ENCODE data around the gene SLC44A2.

The SLC44A2 gene

DNA sequence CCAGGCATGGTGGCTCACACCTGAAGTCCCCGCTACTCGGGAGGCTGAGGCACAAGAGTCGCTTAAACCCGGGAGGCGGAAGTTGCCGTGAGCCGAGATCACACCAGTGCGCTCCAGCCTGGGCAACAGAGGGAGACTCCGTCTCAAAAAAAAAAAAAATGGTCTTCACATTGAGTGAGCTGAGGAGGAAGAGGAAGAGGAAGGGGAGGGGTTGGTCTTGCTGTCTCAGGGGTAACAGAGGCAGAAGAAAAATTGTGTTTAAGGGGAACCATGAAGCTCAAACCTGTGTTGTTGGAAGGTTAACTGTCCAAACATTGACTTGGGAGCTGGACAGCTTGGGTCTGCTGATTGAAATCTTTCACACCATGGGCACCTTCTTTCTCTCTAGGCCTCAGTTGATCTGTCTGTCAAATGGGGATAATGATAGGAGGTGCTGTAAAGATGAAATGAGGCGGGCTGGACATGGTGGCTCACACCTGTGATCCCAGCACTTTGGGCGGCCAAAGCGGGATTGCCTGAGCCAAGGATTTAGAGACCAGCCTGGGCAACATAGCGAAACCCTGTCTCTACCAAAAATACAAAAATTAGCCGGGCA is 9.8 kb upstream of the SLC44A2 start:
- no peak for DNase-seq (ENCODE audit: low read depth)

DNA sequence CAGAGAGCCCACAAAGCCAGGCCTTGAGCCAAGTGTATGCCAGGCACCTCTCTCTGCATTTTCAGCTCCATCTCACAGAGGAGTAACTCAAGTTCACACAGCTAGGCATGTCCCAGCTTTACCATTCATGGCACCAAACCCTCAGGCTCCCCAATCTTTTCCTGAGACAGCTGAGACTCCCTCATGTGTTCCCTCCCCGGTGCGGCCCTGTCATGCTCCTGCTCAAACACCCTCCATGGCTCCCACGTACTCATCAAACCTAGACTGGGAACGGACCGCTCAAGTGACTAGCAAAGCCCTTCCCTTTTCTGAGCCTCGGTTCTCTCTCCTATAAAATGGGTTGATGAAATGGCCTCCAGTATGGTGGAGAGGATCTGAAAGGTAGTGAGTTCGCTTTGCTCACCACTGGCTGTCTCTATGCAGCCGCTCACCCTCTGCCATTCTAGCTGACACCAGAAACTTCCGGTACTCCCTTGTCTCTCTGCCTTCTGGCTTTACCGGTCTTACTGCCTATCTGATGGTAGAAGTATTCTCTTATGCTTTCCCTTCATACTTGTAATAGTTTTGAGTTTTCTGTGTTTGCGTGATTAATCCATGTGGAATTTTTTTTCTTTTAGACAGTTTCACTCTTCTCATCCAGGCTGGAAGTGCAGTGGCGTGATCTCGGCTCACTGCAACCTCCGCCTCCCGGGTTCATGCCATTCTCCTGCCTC is 7.8 kb upstream of the SLC44A2 start:
- DNase-seq (ENCODE audit: low read depth), result peak; percentile 90

DNA sequence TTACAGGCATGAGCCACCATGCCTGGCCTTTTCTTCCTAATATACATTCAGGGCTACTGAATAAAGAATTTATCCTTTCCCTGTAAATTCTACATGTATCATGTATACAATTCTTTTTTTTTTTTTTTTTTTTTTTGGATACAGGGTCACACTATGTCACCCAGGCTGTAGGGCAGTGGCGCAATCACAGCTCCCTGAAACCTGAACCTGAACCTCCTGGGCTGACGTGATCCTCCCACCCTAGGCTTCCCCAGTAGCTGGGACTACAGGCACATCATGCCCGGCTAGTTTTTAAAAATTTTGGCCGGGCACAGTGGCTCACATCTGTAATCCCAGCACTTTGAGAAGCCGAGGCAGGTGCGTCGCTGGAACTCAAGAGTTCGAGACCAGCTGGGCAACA is 6.5 kb upstream of the SLC44A2 start:
- no peak for DNase-seq (ENCODE audit: low read depth)

DNA sequence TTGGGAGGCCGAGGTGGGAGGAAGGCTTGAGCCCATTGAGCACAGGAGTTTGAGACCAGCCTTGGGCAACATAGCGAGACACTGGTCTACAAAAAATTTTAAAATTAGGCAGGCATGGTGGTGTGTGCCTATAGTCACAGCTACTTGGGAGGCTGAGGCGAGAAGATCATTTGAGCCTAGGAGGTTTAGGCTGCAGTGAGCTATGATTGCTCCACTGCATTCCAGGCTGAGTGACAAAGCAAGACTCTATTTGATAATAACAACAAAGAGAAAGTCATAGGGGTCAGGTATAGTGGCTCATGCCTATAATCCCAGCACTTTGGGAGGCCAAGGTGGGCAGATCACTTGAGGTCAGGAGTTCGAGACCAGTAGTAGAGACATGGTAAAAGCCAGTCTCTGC is 4.6 kb upstream of the SLC44A2 start:
- peak; percentile 27 for DNase-seq (ENCODE audit: low read depth)

DNA sequence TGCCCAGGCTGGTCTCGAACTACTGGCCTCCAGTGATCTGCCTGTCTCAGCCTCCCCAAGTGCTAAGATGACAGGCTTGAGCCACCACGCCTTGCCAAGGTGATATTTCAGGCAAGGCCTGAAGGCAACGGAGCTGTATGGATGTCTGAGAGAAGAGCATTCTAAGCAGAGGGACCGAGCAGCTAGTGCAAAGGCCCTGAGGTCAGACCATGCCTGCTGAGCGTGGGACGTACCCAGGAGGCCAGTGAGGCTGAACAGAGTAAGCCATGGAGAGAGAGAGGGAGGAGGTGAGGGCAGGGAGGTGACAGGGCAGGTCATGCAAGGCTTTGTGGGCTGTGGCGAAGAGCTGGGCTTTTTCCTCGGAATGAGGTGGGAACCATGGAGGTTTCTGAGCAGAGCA is 3.4 kb upstream of the SLC44A2 start:
- no peak for DNase-seq (ENCODE audit: low read depth)

DNA sequence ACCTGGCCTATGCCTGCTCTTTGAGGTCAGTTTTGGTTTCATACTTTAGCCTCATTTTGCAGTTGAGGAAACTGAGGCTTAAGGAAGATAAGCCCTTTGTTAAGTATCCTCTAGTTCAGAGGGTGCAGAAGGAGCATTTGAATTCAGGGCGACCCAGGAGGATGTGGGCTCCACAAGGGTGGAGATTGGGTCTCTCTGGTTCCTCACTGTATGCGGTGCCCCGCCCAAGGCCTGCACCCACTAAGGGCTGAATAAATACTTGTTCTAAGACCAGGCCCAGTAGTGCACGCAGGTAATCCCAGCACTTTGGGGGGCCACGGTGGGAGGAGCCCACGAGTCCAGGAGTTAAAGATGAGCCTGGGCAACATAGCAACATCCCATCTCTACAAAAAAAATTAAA is 768 bp upstream of the SLC44A2 start:
- no peak for DNase-seq (ENCODE audit: low read depth)

DNA sequence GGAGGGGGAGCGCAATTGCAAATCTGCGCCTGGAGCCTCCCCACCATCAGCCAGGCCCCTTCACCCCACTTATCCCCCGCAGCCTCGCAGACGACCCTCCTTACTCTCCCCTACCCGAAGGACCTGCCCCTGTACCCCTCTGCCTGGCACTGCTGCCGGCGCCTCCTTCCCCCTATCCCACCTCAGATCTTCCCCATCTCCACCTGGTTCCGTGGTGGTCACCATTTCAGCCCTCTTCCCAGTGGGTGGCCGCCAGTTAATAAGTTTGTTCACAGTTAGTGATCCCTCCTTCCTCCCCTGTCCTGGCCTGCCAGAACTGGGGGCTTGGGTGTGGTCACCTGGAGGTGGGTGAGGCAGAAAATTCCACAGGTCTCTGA is 397 bp downstream of the SLC44A2 start:
- DNase-seq (ENCODE audit: low read depth), result no peak

DNA sequence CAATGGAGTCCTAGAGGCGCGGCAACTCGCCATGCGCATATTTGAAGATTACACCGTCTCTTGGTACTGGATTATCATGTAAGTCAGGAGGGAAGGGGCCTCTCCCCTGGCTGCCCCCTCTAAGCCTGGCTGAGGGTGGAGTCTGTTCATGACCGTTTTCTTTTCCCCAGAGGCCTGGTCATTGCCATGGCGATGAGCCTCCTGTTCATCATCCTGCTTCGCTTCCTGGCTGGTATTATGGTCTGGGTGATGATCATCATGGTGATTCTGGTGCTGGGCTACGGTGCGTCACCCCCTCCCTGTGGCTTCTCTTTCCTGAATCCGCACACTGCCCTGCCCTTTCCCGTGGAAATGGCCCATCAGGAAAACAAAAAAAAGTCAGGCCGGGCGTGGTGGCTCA is 6.5 kb downstream of the SLC44A2 start:
- DNase-seq (ENCODE audit: low read depth), result no peak

DNA sequence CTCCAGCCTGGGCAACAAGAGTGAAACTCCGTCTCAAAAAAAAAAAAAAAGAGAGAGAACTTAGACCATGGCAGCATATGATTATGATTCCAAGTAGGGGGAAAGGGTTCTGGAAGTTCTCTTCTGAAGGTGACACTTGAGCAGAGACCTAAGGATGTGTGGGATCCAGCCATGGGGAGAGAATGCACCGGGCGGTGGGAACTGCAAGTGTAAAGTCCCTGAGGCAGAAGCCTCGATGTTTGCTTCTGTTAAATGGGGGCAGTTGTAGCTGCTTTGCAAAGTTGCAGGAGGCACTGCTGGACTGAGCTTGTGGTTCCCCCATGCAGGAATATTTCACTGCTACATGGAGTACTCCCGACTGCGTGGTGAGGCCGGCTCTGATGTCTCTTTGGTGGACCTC is 9.1 kb downstream of the SLC44A2 start:
- no peak for DNase-seq (ENCODE audit: low read depth)

DNA sequence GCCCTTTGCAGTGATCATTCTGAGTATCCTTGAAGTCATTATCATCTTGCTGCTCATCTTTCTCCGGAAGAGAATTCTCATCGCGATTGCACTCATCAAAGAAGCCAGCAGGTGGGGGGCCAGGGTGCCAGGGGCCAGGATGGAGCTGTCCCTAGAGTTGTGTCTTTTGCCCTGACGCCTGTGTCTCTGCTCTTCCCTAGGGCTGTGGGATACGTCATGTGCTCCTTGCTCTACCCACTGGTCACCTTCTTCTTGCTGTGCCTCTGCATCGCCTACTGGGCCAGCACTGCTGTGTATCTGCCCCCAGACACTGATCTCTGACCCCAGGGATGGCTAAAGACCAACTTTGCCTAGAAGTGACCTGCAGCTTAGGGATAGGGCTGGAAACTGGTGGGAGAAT is 9.6 kb downstream of the SLC44A2 start:
- no peak for DNase-seq (ENCODE audit: low read depth)

DNA sequence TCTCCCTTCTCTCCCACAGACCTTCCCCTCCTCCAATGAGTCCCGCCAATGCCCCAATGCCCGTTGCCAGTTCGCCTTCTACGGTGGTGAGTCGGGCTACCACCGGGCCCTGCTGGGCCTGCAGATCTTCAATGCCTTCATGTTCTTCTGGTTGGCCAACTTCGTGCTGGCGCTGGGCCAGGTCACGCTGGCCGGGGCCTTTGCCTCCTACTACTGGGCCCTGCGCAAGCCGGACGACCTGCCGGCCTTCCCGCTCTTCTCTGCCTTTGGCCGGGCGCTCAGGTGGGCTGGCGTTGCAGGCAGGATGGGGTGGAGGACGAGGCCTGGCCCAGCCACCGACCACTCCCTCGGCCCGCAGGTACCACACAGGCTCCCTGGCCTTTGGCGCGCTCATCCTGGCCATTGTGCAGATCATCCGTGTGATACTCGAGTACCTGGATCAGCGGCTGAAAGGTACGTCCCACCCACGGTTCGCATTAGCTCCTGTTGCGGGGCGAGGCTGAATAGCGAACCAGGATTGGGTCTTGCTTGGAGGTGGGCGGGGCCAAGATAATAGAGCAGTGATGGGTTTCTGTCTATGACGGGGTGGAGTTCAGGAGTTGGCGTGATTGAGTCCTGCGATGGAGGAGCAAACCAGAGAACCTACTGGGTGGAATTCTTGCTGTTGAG is 11.1 kb downstream of the SLC44A2 start:
- DNase-seq (ENCODE audit: low read depth), result no peak

DNA sequence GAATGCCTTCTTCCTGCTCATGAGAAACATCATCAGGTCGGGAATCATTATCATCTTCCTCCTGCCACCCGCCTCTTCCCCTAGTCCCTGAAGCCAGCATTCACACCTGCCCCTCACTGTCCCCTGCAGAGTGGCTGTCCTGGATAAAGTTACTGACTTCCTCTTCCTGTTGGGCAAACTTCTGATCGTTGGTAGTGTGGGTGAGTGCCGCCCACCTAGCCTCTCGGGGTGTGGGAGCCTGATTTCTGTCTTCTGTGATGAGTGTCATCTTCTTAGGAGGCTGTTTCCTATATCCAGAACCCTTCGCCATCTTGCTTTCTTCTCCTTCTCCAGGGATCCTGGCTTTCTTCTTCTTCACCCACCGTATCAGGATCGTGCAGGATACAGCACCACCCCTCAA is 12.5 kb downstream of the SLC44A2 start:
- DNase-seq (ENCODE audit: low read depth), result no peak

DNA sequence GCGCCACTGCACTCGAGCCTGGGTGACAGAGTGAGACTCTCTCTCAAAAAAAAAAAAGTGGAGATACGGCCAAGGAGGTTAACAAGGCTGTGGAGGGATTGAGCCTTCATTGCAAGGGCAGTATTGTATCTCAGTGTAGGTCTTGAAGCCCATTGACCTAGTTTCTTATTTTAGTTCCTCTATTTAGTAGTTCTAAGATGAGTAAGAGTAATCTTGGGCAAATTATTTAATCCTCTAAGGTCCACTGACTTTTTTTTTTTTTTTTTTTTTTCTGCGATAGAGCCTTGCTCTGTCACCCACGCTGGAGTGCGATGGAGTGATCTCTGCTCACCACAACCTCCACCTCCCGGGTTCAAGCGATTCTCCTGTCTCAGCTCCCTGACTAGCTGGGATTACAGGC is 14.5 kb downstream of the SLC44A2 start:
- DNase-seq (ENCODE audit: low read depth), result no peak

DNA sequence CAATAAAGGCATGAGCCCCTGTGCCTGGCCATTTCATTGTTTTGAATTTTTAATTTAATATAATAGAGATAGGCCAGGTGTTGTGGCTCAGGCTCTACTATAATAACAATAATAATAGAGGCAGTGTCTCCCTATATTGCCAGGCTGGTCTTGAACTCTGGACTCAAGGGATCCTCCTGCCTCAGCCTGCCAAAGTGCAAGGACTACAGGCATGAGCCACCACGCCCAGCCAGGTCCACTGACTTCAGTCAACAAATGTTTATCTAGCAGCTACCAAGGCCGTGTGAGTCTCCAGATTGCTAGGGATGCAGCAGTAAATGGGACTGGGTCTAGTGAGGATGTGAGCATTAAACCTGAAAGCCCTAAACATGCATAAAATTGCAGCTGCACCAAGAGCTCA is 15.0 kb downstream of the SLC44A2 start:
- no peak for DNase-seq (ENCODE audit: low read depth)

DNA sequence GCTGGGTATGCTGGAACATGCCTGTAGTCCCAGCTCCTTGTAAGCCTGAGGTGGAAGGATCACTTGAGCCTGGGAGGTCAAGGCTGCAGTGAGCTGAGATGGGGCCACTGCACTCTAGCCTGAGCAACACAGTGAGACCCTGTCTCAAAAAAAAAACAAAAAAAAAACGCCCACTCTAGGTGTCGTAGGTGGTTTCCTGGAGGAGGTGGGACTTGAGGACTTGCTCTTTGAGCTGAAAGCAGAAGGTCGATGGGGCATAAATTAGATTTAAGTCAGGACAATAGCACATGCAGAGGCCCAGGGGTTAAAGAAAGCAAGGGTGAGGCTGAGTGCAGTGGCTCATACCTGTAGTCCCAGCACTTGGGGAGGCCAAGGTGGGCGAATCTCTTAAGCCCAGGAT is 15.9 kb downstream of the SLC44A2 start:
- no peak for DNase-seq (ENCODE audit: low read depth)

DNA sequence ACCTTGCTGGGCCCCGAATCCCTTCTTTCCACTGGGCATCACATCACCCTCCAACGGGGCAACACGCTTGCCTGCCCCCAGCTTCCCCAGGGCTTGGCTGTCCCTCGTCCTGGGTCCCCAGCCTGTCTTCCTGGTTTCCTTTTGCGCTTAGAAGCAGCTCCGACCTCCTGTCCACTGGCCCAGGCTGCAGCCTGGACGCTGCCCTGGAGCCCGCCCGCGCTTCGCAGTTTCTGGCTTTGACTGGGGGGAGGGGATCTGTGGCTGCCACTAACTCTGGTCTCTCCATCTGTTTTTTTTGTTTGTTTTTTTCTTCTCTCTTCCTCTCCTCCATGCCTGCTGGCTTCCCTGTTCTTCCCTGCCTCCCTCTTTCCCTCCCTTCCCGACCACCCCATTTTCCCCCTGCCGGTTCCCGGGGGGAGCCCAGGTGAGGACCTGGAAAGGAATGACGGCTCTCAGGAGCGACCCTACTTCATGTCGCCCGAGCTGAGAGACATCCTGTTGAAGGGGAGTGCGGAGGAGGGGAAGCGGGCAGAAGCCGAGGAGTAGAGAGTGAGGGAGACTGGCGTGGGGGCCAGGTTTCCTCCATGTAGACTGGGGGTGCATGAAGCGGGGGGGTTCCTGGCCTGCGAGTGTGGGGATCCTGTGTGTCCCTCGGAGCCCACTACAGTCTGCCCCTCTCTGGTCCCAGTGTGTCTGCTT is 17.3 kb downstream of the SLC44A2 start:
- DNase-seq (ENCODE audit: low read depth), result no peak

DNA sequence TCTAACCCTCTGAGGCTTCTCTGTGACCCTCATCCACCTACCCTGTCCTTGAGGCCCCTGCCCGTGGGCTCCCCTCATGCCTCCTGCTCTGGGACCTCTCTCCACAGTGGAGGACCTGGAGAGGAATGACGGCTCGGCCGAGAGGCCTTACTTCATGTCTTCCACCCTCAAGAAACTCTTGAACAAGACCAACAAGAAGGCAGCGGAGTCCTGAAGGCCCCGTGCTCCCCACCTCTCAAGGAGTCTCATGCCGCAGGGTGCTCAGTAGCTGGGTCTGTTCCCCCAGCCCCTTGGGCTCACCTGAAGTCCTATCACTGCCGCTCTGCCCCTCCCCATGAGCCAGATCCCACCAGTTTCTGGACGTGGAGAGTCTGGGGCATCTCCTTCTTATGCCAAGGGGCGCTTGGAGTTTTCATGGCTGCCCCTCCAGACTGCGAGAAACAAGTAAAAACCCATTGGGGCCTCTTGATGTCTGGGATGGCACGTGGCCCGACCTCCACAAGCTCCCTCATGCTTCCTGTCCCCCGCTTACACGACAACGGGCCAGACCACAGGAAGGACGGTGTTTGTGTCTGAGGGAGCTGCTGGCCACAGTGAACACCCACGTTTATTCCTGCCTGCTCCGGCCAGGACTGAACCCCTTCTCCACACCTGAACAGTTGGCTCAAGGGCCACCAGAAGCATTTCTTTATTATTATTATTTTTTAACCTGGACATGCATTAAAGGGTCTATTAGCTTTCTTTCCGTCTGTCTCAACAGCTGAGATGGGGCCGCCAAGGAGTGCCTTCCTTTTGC is 18.0 kb downstream of the SLC44A2 start:
- DNase-seq (ENCODE audit: low read depth), result no peak

DNA sequence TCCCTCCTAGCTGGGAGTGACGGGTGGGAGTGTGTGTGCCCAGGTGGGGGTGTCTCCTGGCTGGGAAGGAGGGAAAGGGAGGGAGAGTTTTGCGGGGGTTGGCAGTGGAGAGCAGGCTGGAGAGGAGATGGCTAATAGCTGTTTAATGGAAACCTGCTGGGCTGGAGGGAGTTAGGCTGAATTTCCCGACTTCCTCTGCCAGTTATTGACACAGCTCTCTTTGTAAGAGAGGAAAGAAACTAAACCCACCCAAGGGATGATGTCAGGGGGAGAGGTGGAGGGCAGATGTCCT is 18.6 kb downstream of the SLC44A2 start:
- no peak for DNase-seq (ENCODE audit: low read depth)

DNA sequence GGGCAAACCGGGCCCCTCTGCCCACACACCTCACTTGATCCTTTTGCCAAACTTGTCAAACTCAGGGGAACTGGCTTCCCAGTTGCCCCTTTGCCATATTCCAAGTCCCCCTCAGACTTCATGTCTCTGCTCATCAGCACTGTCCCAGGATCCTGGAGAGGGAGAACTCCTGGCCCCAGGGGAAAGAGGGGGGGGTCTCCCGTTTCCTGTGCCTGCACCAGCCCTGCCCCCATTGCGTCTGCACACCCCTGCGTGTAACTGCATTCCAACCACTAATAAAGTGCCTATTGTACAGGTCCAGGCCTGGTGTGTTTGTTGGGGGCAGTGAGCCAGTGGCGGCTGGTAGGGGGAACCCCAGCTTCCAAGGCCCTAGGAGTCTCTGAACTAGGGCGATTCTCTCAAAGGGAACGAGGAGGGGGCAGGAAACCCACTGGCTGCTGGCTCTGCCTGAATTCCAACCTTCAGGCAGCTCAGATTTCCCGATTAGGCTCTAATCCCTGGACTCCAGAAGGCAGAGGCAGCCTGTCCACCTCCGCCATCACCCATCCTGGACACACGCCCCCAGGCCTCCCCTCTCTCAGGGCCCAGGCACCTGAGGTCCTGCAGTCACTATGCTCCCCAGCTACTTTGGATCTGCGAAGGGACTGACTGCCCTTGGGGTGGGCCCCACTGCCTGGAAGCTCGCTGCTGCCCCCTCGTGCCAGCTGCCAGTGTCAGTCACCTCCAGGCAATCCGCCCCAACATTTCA is 19.1 kb downstream of the SLC44A2 start:
- peak; percentile 53 for DNase-seq (ENCODE audit: low read depth)

DNA sequence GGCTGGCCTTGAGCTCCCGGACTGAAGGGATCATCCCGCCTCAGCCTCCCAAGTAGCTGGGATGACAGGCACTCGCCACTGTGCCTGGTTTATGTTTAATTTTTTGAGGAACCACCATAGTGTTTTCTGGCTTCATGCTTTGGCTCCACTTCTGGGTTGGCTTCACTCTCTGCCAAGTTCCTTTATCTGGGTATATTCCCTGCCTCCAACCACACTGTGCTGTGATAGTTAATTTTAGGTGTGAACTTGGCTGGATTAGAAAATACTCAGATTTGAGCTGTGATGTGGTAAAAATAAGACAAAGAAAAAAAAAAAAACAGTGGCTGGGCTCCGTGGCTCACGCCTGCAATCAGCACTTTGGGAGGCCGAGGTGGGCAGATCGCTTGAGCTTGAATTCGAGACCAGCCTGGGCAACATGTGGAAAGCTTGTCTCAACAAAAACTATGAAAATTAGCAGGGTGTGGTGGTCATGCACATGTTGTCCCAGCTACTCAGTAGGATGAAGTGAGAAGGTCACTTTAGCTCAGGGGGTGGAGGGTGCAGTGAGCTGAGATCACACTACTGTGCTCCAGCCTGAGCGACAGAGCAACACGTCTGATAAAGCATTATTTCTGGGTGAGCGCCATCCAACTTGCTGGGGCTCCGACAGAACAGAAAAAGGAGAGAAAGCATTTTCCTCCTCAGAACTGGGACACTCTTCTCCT is 21.3 kb downstream of the SLC44A2 start:
- no peak for DNase-seq (ENCODE audit: low read depth)

DNA sequence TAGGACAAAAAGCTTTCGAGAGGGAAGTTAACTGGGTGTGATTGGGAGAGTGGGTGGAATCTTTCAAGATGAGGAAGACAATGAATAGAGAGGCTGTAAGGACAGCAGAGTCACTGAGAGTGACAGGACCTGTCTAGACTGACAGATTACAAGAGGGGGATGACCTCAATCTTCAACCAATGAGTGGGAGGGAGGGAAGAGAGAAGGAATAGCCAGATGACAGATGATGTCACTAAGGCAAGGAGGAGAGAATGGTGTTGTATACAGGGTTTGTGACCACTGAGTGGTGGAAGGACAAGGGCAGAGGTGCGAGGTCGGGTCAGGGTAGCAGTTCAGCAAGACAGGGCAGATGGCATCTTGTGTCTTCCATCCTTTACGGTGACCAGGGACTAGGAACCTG is 23.0 kb downstream of the SLC44A2 start:
- DNase-seq (ENCODE audit: low read depth), result no peak

Data from amniotic epithelial cell (primary cell).